HG02852 (cell line): ENCODE measurements around the gene PTPRN2.

Experiments
- ATAC-seq: cut with Tn5 transposase; IDR thresholded peaks from one replicate; pipeline ENCODE4 v1.9.1; 2021; ENCODE audit warnings: mild to moderate bottlenecking, moderate library complexity; ENCODE audit not compliant: unreplicated experiment

PTPRN2 gene

GRCh38 chr7:158067219-158067930 lies 520.2 kb downstream of the PTPRN2 start:
- no peak for ATAC-seq

DNA sequence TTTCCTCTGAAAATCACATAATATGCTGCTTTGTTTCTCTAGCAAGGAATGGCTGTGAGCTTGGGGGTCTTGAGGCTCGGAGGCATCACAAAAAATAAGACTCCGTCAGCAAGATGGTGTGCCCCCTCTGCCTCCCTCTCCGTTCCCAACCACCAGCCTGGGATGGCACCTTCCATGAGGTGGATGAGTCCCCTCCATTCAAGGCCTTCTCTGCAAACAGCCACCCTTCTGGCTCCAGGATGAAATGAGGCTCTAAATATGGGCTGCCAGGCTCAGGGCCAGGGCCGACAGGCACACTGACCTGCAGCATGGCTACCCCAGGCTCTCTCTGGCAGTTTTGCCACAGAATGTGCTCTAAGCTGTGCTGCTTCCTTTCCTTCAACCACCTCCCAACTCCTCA lies 521.5 kb downstream of the PTPRN2 start:
- ATAC-seq = no peak

- no peak for ATAC-seq
Observed at GRCh38 chr7:158065340-158065739, 522.3 kb downstream of the PTPRN2 start.

DNA sequence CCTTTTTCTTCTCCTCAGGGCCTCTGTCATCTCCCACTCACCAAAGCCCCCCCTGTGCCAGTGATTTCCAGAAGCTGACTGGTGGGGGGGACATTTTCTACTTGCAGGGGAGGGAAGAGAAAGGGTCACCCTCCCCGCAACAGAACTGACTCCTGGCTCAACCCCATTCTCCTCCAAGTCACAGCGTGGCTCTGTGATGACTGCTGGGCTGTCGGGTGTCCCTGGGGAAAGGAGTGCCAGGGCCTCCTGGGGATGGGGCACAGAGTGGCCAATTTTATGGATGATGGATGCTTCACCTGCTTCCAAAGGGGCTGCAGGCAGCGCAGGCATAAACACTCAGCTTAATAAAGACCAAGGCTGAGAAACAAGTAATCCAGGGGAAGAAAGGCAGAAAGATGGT lies 523.0 kb downstream of the PTPRN2 start:
- ATAC-seq = no peak

GRCh38 chr7:158063850-158064610 lies 523.6 kb downstream of the PTPRN2 start:
- ATAC-seq = no peak

GRCh38 chr7:158062661-158063060 lies 525.0 kb downstream of the PTPRN2 start:
- no peak for ATAC-seq

GRCh38 chr7:158061884-158062656 lies 525.6 kb downstream of the PTPRN2 start:
- ATAC-seq = no peak

DNA sequence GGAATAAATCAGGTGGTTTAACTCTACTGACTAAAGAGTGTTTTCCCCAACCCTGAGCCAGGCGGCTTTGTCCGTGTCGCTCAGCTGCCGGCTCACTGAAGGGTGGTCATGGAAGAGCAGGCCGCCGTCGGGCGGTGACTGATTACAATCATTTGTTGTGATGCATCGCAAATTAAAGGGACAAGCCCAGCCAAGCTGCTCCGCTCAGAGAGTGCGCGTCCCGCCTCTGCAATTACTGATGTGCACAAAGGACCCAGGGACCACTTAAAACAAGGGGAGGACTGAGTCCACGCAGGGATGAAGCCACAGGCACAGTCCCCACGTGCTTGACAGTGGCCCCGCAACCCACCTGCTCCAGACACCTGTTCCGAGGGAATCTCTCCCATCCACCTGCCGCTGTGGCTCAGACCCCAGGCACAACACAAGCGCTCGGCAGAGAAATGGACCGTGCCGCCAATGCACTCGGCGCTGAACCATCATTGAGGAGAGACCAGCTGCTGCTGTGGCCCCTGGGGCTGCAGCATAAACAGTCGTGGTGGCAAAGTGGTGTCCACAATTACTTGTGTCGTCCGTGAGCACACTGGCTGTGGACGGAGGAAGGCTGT lies 526.5 kb downstream of the PTPRN2 start:
- no peak for ATAC-seq

GRCh38 chr7:158060216-158060615 lies 527.4 kb downstream of the PTPRN2 start:
- no peak for ATAC-seq

- ATAC-seq = no peak
Observed at GRCh38 chr7:158057446-158057845, 530.2 kb downstream of the PTPRN2 start.

DNA sequence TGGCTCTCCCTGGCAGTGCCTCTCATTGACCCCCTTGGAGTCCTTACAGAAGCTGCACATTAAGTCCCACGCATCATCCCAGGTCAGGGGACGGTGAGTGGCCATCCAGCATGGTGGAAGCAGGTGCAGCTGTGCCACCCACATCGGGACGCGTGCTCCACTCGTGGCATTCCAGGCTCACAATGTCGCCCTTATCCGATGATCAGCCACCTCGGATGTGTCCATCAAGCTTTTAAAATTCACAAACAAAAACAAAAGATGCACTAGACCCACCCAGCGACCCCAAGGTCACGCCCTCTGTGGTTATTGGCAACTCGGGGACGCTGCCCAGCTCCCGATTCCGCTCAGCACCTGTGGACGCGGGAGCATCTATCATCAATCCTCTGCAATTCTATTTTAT lies 530.9 kb downstream of the PTPRN2 start:
- no peak for ATAC-seq

- ATAC-seq = no peak
Observed at GRCh38 chr7:158055726-158056510, 531.7 kb downstream of the PTPRN2 start.

DNA sequence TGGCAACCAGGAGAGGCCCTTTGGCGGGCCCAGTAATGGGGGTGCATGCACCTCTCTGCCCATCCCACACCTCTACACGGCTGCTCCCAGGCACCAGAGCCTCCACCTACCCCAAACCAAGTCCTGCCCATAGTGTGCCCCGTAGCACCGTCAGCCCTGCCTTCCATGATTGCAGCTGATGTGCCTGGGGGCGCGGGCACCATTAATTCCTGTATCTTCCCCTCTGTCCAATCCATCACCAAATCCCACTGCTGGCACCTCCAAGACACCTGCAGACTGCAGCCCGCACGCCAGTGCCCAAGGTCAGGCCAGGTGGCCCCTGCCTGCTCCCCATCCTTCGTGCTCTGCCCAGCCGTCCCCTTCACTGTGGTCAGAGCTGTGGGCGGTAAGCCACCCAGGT lies 533.0 kb downstream of the PTPRN2 start:
- no peak for ATAC-seq

GRCh38 chr7:158054081-158054480 lies 533.5 kb downstream of the PTPRN2 start:
- no peak for ATAC-seq

GRCh38 chr7:158053183-158053915 lies 534.3 kb downstream of the PTPRN2 start:
- ATAC-seq = no peak

DNA sequence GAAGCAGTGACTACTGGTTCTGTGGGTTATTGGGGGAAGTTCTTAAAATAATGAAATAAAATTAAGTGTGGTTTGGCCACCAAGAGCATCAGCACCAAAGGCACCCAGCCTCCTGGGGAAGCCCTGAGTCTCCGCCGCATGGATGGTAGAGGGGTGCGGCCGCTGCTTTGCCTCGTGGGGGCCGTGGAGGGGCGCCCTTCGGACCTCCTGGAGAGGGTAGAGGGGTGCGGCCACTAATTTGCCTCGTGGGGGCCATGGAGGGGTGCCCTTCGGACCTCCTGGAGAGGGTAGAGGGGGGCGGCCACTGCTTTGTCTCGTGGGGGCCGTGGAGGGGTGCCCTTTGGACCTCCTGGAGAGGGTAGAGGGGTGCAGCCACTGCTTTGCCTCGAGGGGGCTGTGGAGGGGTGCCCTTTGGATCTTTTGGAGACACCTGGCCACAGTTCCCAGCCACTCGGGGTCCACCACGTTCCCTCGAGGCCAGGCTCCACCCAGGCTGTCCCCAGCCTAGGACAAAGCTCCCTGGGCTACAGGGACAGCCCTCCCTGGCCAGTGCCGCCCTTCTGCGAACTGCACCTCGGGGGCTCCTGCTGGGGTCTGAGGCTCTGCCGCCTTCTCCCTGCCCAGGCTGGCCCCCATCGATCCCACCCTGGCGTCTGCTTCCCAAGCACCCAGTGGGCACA lies 535.1 kb downstream of the PTPRN2 start:
- no peak for ATAC-seq

GRCh38 chr7:158051776-158052175 lies 535.8 kb downstream of the PTPRN2 start:
- ATAC-seq = no peak

- no peak for ATAC-seq
Observed at GRCh38 chr7:158050978-158051651, 536.5 kb downstream of the PTPRN2 start.
